Stimulated activated CD8-positive, alpha-beta memory T cell treated with anti-CD3 and anti-CD28 coated beads, Interleukin-12 subunit alpha, Interleukin-12 subunit beta, amount 100 ng/mL, for 4 hours (primary cell): ENCODE results near the gene RNU6-7.

ENCODE experiments used
- DNase-seq: peaks from one replicate; pipeline ENCODE4 v3.0.0-alpha.2; 2020; ENCODE audit warnings: low read depth

The RNU6-7 gene

GRCh38 chr14:32201816-32202490, at the start of gene RNU6-7:
TSS of gene RNU6-7 (plus strand) at chr14:32202045.
- DNase-seq: no peak

GRCh38 chr14:32166029-32166428, 35.8 kb upstream of the RNU6-7 start:
- no peak for DNase-seq

GRCh38 chr14:32166924-32167323, 34.9 kb upstream of the RNU6-7 start:
- DNase-seq: no peak

- no peak for DNase-seq
These were observed 33.9 kb upstream of the RNU6-7 start for GRCh38 chr14:32167907-32168306.

DNA sequence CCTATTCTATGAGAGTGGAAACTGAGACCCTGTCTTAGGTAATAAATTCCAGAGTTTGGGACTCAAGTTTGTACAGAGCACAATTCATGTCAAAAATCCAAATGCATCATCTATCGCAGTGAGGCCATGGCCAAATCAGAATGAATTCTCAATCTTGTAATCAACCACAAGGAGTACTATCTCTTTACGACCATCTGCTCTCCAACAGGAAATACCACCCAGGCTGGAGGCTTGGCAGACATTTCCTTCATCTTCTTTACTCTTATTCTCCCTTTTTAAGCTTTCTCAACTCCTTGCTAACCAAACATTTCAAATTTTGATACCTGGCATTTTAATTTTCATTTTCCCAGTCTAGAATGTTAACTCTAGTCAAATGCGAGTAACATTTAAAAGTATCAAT, 32.7 kb upstream of the RNU6-7 start:
- DNase-seq: no peak

GRCh38 chr14:32171469-32171868, 30.4 kb upstream of the RNU6-7 start:
- no peak for DNase-seq

GRCh38 chr14:32183151-32184058, 18.4 kb upstream of the RNU6-7 start:
- DNase-seq: no peak

- DNase-seq: no peak
These were observed 16.7 kb upstream of the RNU6-7 start for GRCh38 chr14:32185097-32185496.

DNA sequence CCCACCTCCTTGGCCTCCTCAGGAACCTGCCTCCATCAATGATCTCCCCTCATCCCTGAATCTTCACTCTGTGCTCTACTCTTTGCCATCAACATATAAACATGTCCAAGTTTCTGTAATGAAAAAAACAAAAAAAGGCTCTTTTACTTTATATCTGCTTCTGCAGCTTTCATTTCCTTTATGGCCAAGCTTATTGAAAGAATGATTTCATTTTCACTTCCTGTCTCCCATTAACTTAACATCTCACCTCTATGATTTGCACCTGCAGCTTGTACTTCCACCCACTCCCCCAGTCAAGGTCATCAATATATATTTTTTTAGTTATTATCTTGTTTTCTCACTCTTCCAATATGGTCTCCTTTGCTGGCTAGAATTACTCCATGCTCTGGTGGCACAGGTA, 15.6 kb upstream of the RNU6-7 start:
- no peak for DNase-seq

GRCh38 chr14:32189811-32190210, 12.0 kb upstream of the RNU6-7 start:
- DNase-seq: no peak

DNA sequence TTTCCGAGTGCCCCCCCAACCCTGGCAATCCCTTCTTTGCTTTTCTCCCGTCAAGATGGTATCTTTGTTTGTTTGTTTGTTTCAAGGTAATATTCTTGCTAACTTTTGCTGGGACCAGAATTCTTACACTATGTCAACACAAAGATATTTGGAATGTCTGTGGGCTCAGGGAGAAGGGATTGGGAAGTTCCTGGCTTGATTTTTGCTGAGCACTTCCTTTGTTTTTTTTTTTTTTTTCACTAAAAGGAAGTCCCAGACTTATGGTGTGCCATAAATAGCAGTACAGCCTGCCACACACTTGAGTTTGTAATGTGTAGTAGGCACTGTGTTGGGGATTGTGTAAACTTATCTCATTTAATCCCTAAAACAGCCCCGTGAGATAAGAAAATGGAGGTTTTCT, 11.2 kb upstream of the RNU6-7 start:
- DNase-seq: no peak

DNA sequence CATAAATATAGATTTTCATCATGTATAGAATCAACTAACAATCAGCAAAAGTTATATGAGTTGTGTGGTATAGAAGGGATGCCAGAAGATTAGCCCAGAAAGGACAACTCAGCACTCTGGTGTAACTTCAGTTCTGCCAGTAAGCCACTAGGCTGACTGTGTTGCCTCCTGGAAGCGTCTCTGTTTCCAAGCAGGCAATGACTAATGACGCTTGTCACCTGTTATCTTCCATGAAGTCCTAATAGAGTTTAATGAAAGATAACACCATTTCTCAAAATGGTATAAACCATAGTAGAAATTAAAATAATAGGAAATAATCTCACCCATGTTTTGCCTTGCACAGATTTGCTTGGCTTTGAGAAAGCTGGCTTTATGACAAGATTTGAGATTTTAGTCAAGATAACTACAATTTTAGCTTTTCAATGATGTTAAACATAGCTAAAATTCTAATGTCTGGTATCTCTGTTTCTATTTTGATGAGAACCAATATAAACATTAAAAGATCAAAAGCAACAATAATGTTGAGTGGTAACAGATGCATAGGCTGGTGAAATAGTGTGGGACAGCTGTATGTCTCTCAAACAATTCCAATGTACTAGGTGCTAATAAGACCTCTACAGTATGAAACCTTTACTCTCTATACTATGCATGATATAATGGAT, 9.0 kb upstream of the RNU6-7 start:
- no peak for DNase-seq

- no peak for DNase-seq
These were observed 8.3 kb upstream of the RNU6-7 start for GRCh38 chr14:32193532-32193931.

GRCh38 chr14:32195636-32196035, 6.2 kb upstream of the RNU6-7 start:
- no peak for DNase-seq

DNA sequence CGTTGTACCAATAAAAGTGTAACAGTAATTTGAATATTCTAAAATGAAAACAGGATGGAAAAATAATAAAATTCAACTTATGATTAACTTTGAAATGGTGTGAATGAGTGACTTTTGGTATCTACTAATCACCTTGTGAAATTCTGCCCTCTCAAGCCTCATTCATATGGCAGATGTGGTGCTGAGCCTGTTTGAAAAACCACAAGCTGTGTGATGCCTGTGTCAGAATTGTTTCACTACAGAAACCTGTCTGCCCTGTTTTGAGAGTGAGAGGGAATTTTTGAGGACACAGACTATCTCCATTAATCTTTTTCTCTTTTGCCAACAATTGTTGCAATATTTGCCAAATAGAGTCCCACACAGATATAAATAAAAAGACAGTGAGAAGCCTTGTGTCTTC, 3.9 kb upstream of the RNU6-7 start:
- DNase-seq: no peak

- no peak for DNase-seq
These were observed 1.3 kb upstream of the RNU6-7 start for GRCh38 chr14:32200368-32201192.

DNA sequence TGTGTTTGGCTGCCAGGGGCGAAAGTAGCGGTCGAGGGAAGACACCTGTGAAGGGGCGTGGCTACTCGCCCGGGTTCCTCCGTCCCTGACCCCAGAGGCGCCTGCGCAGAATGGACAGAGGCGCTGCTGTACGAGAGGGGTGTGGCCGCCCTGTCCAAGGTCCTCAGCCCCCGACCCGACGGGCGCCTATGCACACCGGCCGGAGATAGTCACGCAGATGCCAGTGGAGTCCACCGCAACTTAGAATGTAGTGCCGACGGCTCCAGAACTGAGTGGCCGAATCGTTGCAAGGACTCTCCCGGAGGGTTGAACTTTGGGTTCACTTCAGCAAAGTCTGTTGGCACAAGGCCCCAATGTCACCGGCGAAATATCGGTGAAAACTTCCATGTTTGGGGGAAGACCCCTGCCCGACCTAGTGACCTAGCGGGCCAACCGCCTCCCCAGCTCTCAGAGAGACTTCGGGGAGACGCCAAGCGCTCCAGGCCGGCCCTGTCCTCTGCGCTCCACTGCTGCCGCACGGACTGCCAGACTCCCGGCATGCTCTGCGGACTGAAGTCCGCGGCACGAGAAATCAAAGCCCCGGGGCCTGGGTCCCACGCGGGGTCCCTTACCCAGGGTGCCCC, 541 bp upstream of the RNU6-7 start:
- peak; percentile 60 for DNase-seq

GRCh38 chr14:32202491-32202997, 699 bp downstream of the RNU6-7 start:
- no peak for DNase-seq

DNA sequence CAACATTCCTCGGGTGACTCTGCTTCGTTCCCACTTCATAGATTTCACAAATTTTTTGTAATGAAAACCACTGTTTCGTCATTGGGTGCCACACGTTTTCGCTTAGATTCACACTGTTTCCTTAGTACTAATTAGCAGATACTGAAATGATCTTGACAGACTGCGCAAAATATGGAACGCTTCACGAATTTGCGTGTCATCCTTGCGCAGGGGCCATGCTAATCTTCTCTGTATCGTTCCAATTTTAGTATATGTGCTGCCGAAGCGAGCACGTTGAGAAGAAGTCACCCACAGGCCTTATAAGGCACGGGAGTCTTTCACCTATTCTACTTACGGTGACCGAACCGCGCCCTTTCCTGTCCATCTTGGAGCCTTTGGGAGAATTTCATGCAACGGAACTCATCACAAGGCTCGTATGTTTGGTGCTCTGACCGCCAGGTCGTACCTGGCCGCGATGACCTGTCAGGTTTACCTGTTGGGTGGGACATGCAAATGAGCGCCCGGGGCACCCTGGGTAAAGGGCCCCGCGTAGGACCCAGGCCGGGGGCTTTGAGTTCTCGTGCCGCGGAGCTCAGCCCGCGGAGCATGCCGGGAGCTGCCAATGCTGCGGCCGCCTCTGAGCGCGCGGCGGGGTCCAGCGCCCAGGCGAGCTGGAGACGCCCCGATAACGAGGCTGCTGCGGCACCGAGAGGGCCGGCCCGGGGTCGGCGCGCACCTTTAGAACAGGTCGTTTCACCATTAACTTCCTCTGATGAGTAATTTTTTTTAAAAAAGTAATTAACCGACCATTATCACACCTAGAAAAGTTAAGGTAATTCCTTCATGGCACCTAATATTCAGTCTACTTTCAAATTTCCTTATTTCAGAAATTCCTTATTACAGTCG, 1.4 kb downstream of the RNU6-7 start, which contains the start of gene RNU6-8:
Gene RNU6-8 (minus strand): TSS at position 272 of the 885 bp plus-strand sequence.
- peak; percentile 67 for DNase-seq

- no peak for DNase-seq
These were observed 2.1 kb downstream of the RNU6-7 start for GRCh38 chr14:32203928-32204357.
